Endothelial cell of umbilical vein (primary cell): ENCODE data around the gene ISG15. TPM values are rescaled to one million over a fixed set of nuclear protein-coding genes. Genes with fewer than 3 reads are reported as not detected.
"Not testable (repeated sequence)": the region's sequence is repeated elsewhere in the genome, so short reads cannot be mapped to it uniquely, and the experiment has no call there.

Experiments used
- BruUV-seq: library from RNA; stranded (reverse); fragments of 400-500 nt; replicated peaks from 2 replicates; lab custom pipeline; 2021; lab: Mats Ljungman, UMichigan
- CTCF ChIA-PET: fragments of 300-600, 350-600 bp; sonication (Branson Sonifier 250); formaldehyde crosslinking; loops from one replicate; lab custom pipeline; 2021; ENCODE audit warnings: antibody characterized with exemption, inconsistent platforms; lab: Charles Lee
- POLR2A ChIA-PET: fragments of 300-600, 350-600 bp; sonication (Branson Sonifier 250); formaldehyde crosslinking; loops from one replicate; lab custom pipeline; 2021; ENCODE audit warnings: antibody characterized with exemption, inconsistent platforms; lab: Charles Lee
- DNase-seq: peaks from one replicate; pipeline ENCODE4 v3.0.0-alpha.2; 2011; ENCODE audit warnings: low read depth, low spot score
- FAIRE-seq: peaks from 2 replicates; lab custom pipeline; 2011; peaks lifted over from hg19 to GRCh38; lab: Jason Lieb, UNC
- H2AFZ ChIP-seq: 2 replicates; pipeline ENCODE4 v1.6.0; 2012; ENCODE audit warnings: low read depth, low read length, control low read depth, inconsistent platforms
- H3K27ac ChIP-seq: 2 replicates; pipeline ENCODE4 v1.5.1; 2011; ENCODE audit warnings: low read depth, mild to moderate bottlenecking, control low read depth, low read length, moderate library complexity; ENCODE audit not compliant: insufficient read depth
- H3K27me3 ChIP-seq, 2 experiments: 2 replicates each; pipeline versions ENCODE4 v1.6.0 to v1.6.1; 2011; ENCODE audit warnings: low read length in 2 of 2, mixed read lengths in 1 of 2; ENCODE audit not compliant: control insufficient read depth in 2 of 2, insufficient read depth in 2 of 2
- H3K36me3 ChIP-seq, 2 experiments: 2 replicates in 1 of 2; 3 replicates in 1 of 2; pipeline ENCODE4 v1.5.1; 2011; ENCODE audit warnings: low read length in 2 of 2, mild to moderate bottlenecking in 1 of 2, moderate library complexity in 1 of 2; ENCODE audit not compliant: control insufficient read depth in 2 of 2, insufficient read depth in 2 of 2; ENCODE audit errors: extremely low read depth in 1 of 2
- H3K4me1 ChIP-seq: 3 replicates; pipeline ENCODE4 v1.5.1; 2011; ENCODE audit warnings: mild to moderate bottlenecking, low read length; ENCODE audit not compliant: control insufficient read depth, insufficient read depth; ENCODE audit errors: extremely low read depth
- H3K4me2 ChIP-seq: 2 replicates; pipeline ENCODE4 v1.6.1; 2011; ENCODE audit warnings: low read length, control low read depth, mixed read lengths; ENCODE audit not compliant: insufficient read depth
- H3K4me3 ChIP-seq, 3 experiments: fragments of 200-600 bp in 1 of 3; sonication (generic), shearing (Covaris generic) in 1 of 3; replicated peaks in 1 of 3; 2 replicates each; pipeline ENCODE4 v1.5.1; 2011 to 2016; ENCODE audit warnings: control low read depth in 3 of 3, low read length in 3 of 3, mild to moderate bottlenecking in 2 of 3, inconsistent platforms in 1 of 3, low read depth in 1 of 3, moderate library complexity in 1 of 3; ENCODE audit not compliant: insufficient read depth in 1 of 3
- H3K79me2 ChIP-seq: 2 replicates; pipeline ENCODE4 v1.6.0; 2012; ENCODE audit warnings: low read length, inconsistent platforms; ENCODE audit not compliant: control insufficient read depth, insufficient read depth
- H3K9ac ChIP-seq: replicated peaks from 2 replicates; pipeline ENCODE3; 2011; ENCODE audit warnings: low read length, control low read depth; ENCODE audit not compliant: insufficient read depth; ENCODE audit errors: extremely low read depth
- H3K9me1 ChIP-seq: replicated peaks from 3 replicates; pipeline ENCODE4 v1.6.0; 2011; ENCODE audit warnings: mild to moderate bottlenecking, low read length; ENCODE audit not compliant: control insufficient read depth, insufficient read depth; ENCODE audit errors: extremely low read depth
- H3K9me3 ChIP-seq: replicated peaks from 2 replicates; pipeline ENCODE4 v1.5.1; 2012; ENCODE audit warnings: low read length, inconsistent platforms; ENCODE audit not compliant: control insufficient read depth, insufficient read depth
- H4K20me1 ChIP-seq: replicated peaks from 2 replicates; pipeline ENCODE3; 2011; ENCODE audit warnings: mild to moderate bottlenecking, low read length; ENCODE audit not compliant: control insufficient read depth, insufficient read depth; ENCODE audit errors: extremely low read depth
- FOS ChIP-seq: IDR thresholded peaks from 2 replicates; pipeline ENCODE4 v1.6.1; 2011; ENCODE audit warnings: mild to moderate bottlenecking, low read length, moderate library complexity, borderline replicate concordance; ENCODE audit not compliant: insufficient read depth
- MYC ChIP-seq: IDR thresholded peaks from one replicate; pipeline ENCODE4 v1.6.1; 2011; ENCODE audit warnings: mild to moderate bottlenecking, low read depth, low read length
- POLR2AphosphoS5 ChIP-seq: IDR thresholded peaks from 2 replicates; pipeline ENCODE4 v1.6.1; 2012; ENCODE audit warnings: low read depth, mild to moderate bottlenecking, control low read depth, low read length, moderate library complexity; ENCODE audit not compliant: insufficient read depth
- dilution Hi-C: fragments of 300-500 bp; cut with MboI; formaldehyde crosslinking; loops from one replicate; pipeline ENCODE4 v1.15.0; 2019; ENCODE audit warnings: low sequenced_read_pairs; ENCODE audit not compliant: extremely low pct_ligation_motif_present
- intact Hi-C: fragments of 100-400 bp; cut with micrococcal nuclease; formaldehyde crosslinking; loops from one replicate; pipeline ENCODE4 v1.10.0; 2022
- polyA plus RNA-seq, 4 experiments: library from polyadenylated mRNA; depleted of rRNA in 3 of 4; stranded (reverse) in 3 of 4; unstranded in 1 of 4; fragments of >200 nt; gene quantifications; 2 replicates each; pipeline versions ENCODE4 v1.2.1 to v1.2.3, GENCODE V29; 2011 to 2012; ENCODE audit warnings: missing spikeins in 1 of 4
- total RNA-seq: library from RNA; stranded (reverse); gene quantifications from 2 replicates; pipeline ENCODE4 v1.2.3, GENCODE V29; 2021
- TF ChIP-seq, protein P1 (sequence below): IDR thresholded peaks from 2 replicates; pipeline ENCODE4 v1.6.1; 2011; ENCODE audit not compliant: insufficient read depth, insufficient read length
- TF ChIP-seq, protein P2 (sequence below), 2 donors: IDR thresholded peaks; 1 replicate in 1 of 2; 2 replicates in 1 of 2; pipeline ENCODE4 v1.5.1; 2011; ENCODE audit warnings: low read length in 2 of 2, mild to moderate bottlenecking in 2 of 2, moderate library complexity in 2 of 2, control low read depth in 1 of 2, inconsistent platforms in 1 of 2, low read depth in 1 of 2; ENCODE audit not compliant: insufficient read depth in 1 of 2; ENCODE audit errors: extremely low read depth in 1 of 2

Gene ISG15
- total and polyA plus RNA-seq, 2 donors (not counting 3 experiments of a cell fraction or from before 2014, with no cell fraction given): 44.6 to 154 TPM

DNA sequence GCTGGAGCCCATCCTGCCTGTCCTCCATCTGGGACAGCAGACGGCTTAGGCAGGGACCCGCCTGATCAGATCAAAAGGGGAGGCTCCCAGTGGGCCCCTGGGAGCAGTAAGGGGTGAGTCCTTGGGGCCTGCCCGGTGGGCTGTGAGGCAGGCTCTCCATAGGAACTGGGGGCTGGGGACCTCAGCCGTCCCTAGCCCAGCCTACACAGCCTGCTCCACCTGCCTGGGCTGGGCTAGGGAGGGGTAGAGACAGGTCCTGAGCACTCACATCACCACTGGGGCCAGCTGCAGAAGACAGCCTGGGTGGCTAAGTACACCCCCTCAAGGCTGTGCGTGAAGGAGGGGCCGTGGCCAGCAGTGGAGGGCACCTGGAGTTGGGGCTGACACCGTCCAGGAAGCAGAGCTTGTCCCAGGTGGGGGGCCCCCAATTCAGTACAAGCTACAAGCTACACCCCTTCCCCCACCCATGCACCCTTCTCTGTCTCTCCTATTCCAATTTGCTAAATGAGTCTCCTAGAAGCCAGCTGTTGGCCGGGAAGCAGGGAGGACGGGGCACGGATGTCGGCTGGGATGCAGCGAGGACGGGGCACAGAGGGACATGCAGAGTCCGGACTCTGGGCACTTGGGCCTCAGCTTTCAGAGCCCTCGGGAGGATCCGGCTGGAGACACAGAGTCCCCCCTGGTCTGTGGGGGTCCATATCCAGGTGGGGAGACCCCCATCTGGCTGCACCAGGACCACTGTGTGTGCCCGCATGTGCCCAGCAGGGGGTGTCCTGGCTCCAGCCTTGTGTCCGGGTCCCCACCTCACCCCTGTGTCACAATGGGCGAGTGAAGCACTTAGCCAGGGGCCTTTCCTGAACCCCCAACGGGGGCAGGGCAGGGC lies 1.7 kb downstream of the ISG15 start:
- Histone ChIP-seq H3K27me3 (no peaks in the 10 kb centered on the region), H3K27ac (no peak overlapping the region), H3K4me2 (no peak overlapping the region), H3K4me1 (peaks cover 10% of the 10 kb centered on the region), H3K9me1 (no peaks in the 10 kb centered on the region), H3K9ac (no peak overlapping the region), H3K79me2 (no peaks in the 10 kb centered on the region), H3K36me3 (no peaks in the 10 kb centered on the region), H3K4me3 (no peak overlapping the region), H2AFZ (no peak overlapping the region), H3K9me3 (no peaks in the 10 kb centered on the region), H4K20me1 (no peaks in the 10 kb centered on the region)
- no peak for FAIRE-seq
- ChIA-PET POLR2A (no interaction called here), CTCF (interaction anchor here (1.4 to 4.2 kb wide), 3 partner anchors 12 to 107 kb away, joined by 5 to 41 read pairs (median 10); no protein-coding TSS in a partner anchor)
- TF ChIP-seq MYC (no peak), FOS (no peak), POLR2AphosphoS5 (no peak)
- TF ChIP-seq, protein P1, sequence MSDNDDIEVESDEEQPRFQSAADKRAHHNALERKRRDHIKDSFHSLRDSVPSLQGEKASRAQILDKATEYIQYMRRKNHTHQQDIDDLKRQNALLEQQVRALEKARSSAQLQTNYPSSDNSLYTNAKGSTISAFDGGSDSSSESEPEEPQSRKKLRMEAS: no peak
- TF ChIP-seq, protein P2, sequence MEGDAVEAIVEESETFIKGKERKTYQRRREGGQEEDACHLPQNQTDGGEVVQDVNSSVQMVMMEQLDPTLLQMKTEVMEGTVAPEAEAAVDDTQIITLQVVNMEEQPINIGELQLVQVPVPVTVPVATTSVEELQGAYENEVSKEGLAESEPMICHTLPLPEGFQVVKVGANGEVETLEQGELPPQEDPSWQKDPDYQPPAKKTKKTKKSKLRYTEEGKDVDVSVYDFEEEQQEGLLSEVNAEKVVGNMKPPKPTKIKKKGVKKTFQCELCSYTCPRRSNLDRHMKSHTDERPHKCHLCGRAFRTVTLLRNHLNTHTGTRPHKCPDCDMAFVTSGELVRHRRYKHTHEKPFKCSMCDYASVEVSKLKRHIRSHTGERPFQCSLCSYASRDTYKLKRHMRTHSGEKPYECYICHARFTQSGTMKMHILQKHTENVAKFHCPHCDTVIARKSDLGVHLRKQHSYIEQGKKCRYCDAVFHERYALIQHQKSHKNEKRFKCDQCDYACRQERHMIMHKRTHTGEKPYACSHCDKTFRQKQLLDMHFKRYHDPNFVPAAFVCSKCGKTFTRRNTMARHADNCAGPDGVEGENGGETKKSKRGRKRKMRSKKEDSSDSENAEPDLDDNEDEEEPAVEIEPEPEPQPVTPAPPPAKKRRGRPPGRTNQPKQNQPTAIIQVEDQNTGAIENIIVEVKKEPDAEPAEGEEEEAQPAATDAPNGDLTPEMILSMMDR (IDR thresholded peaks at IDR 0.05; ENCODE audit: extremely low read depth in 1 of 2, insufficient read depth in 1 of 2, low read depth in 1 of 2, low read length in 2 of 2): peak; percentile 44 to 65
- dilution Hi-C loops (no loop called here), intact Hi-C loops (loop anchor here (2.0 to 5.0 kb wide), 2 partner anchors 14 to 257 kb away; partner anchors contain the start of genes HES4 and UBE2J2)
- no peak for DNase-seq
- no TSS peak for BruUV-seq

DNA sequence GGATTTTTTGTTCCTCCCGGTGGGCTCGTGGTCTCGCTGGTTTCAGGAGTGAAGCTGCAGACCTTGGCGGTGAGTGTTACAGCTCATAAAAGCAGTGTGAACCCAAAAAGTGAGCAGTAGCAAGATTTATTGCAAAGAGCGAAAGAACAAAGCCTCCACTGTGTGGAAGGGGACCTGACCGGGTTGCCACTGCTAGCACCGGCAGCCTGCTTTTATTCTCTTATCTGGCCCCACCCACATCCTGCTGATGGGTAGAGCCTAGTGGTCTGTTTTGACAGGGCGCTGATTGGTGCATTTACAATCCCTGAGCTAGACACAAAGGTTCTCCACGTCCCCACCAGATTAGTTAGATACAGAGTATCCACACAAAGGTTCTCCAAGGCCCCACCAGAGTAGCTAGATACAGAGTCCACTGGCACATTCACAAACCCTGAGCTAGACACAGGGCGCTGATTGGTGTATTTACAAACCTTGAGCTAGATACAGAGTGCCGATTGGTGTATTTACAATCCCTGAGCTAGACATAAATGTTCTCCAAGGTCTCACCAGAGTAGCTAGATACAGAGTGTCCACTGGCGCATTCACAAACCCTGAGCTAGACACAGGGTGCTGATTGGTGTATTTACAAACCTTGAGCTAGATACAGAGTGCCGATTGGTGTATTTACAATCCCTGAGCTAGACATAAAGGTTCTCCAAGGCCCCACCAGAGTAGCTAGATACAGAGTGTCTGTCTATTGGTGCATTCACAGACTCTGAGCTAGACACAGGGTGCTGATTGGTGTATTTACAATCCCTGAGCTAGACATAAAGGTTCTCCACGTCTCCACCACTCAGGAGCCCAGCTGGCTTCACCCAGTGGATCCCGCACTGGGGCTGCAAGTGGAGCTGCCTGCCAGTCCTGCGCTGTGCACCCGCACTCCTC lies 4.4 kb downstream of the ISG15 start:
- H3K9ac ChIP-seq, dilution Hi-C loops, H3K27ac ChIP-seq, H3K79me2 ChIP-seq, H3K9me1 ChIP-seq, H3K36me3 ChIP-seq, H3K4me3 ChIP-seq, BruUV-seq, H3K9me3 ChIP-seq, H3K4me2 ChIP-seq, FAIRE-seq, DNase-seq, H4K20me1 ChIP-seq, POLR2A ChIA-PET, intact Hi-C loops, H3K27me3 ChIP-seq, H2AFZ ChIP-seq: not testable (repeated sequence)
- peaks cover 14% of the 10 kb centered on the region for H3K4me1 ChIP-seq
- CTCF ChIA-PET: interaction anchor here (0.7 to 3.4 kb wide), 6 partner anchors 13 to 274 kb away, joined by 3 to 22 read pairs (median 8); partner anchors contain the start of gene HES4
